ENCODE results near the gene PPM1D.

GRCh38 chr17:60579090-60579489 is 20.9 kb upstream of the PPM1D start:
- TF ChIP-seq POLR2AphosphoS5 (IDR thresholded peaks at IDR 0.05; ENCODE audit: low read depth) (no peak), CTCF (IDR thresholded peaks at IDR 0.05; ENCODE audit: insufficient read depth, low read length) (no peak)
